Hepatocyte (in vitro differentiated cells): ENCODE measurements around the gene TMIGD3. TPM values are rescaled to one million over a fixed set of nuclear protein-coding genes. Genes with fewer than 3 reads are reported as not detected.

Experiments
- DNase-seq: peaks from one replicate; pipeline ENCODE4 v3.0.0-alpha.2; 2016; ENCODE audit warnings: low spot score
- H2AFZ ChIP-seq: fragments of 200-600 bp; sonication (generic); 2 replicates; pipeline ENCODE4 v1.6.0; 2016; ENCODE audit warnings: antibody characterized with exemption, mild to moderate bottlenecking
- H3K27ac ChIP-seq: fragments of 200-600 bp; sonication (generic); 2 replicates; pipeline ENCODE4 v1.5.1; 2016; ENCODE audit warnings: mild to moderate bottlenecking
- H3K27me3 ChIP-seq: fragments of 200-600 bp; sonication (generic); 2 replicates; pipeline ENCODE4 v1.6.1; 2016
- H3K36me3 ChIP-seq: fragments of 200-600 bp; sonication (generic); replicated peaks from 2 replicates; pipeline ENCODE4 v1.5.1; 2016; ENCODE audit warnings: low read depth; ENCODE audit not compliant: insufficient read depth
- H3K4me1 ChIP-seq: fragments of 200-600 bp; sonication (generic); 2 replicates; pipeline ENCODE4 v1.5.1; 2016; ENCODE audit warnings: mild to moderate bottlenecking, moderate library complexity; ENCODE audit not compliant: insufficient read depth
- H3K4me2 ChIP-seq: fragments of 200-600 bp; sonication (generic); 2 replicates; pipeline ENCODE4 v1.6.0; 2016
- H3K4me3 ChIP-seq: fragments of 200-600 bp; sonication (generic); 2 replicates; pipeline ENCODE4 v1.5.1; 2016; ENCODE audit warnings: mild to moderate bottlenecking
- H3K79me2 ChIP-seq: fragments of 200-600 bp; sonication (generic); 2 replicates; pipeline ENCODE4 v1.6.0; 2017; ENCODE audit warnings: mild to moderate bottlenecking
- H3K9me2 ChIP-seq: fragments of 200-600 bp; sonication (generic); replicated peaks from 2 replicates; pipeline ENCODE4 v1.6.0; 2017; ENCODE audit warnings: mild to moderate bottlenecking; ENCODE audit not compliant: insufficient read depth
- H3K9me3 ChIP-seq: fragments of 200-600 bp; sonication (generic); 2 replicates; pipeline ENCODE4 v1.5.1; 2016; ENCODE audit warnings: low read depth, mild to moderate bottlenecking
- H4K20me1 ChIP-seq: fragments of 200-600 bp; sonication (generic); 2 replicates; pipeline ENCODE4 v1.6.0; 2016; ENCODE audit warnings: mild to moderate bottlenecking; ENCODE audit not compliant: insufficient read depth, poor library complexity, severe bottlenecking
- CTCF ChIP-seq: fragments of 200-600 bp; sonication (generic); IDR thresholded peaks from 2 replicates; pipeline ENCODE4 v1.5.1; 2016; ENCODE audit warnings: antibody characterized with exemption, mild to moderate bottlenecking; ENCODE audit not compliant: poor library complexity
- EZH2 ChIP-seq: fragments of 200-600 bp; sonication (generic); IDR thresholded peaks from 2 replicates; pipeline ENCODE4 v1.6.1; 2016; ENCODE audit warnings: antibody characterized with exemption, mild to moderate bottlenecking, borderline replicate concordance
- EZH2phosphoT487 ChIP-seq: fragments of 200-600 bp; sonication (generic); IDR thresholded peaks from one replicate; pipeline ENCODE4 v1.6.1; 2018; ENCODE audit warnings: antibody characterized with exemption, mild to moderate bottlenecking, low read depth, moderate library complexity; ENCODE audit not compliant: unreplicated experiment, severe bottlenecking
- WGBS: methylation state at CpG from one replicate; pipeline ENCODE4 v1.1.6; 2016; ENCODE audit warnings: low lambda C conversion rate; ENCODE audit errors: missing lambda C conversion rate; 5-methylcytosine and 5-hydroxymethylcytosine counted together
- polyA plus RNA-seq: library from polyadenylated mRNA; unstranded; fragments of >200 nt; fragmentation: Nextera tagmentation; extraction: Ambion mirVana; gene quantifications from 2 replicates; pipeline ENCODE4 v1.2.1, GENCODE V29; 2016
- total RNA-seq: library from RNA; depleted of rRNA; stranded (reverse); fragments of >200 nt; gene quantifications from 2 replicates; pipeline ENCODE4 v1.2.3, GENCODE V29; 2014

TMIGD3 gene
- total and polyA plus RNA-seq, 2 experiments from 2014 or later: 5.2 to 6.5 TPM

- WGBS: 89% methylated on average over 3 of the region's 3 CpGs
- peaks cover 5% of the 10 kb centered on the region for H3K4me1 ChIP-seq
- no peaks in the 10 kb centered on the region for H3K9me2 ChIP-seq
- H3K9me3 ChIP-seq: no peaks in the 10 kb centered on the region
- peaks cover 2% of the 10 kb centered on the region for H4K20me1 ChIP-seq
- H3K79me2 ChIP-seq: peaks cover 49% of the 10 kb centered on the region
- DNase-seq: no peak
- no peak overlapping the region for H3K4me3 ChIP-seq
- H3K27ac ChIP-seq: no peak overlapping the region
- no peaks in the 10 kb centered on the region for H3K36me3 ChIP-seq
- no peak for TF ChIP-seq EZH2phosphoT487
- TF ChIP-seq EZH2: no peak
- no peak for TF ChIP-seq CTCF
- no peaks in the 10 kb centered on the region for H3K27me3 ChIP-seq
- no peak overlapping the region for H3K4me2 ChIP-seq
- H2AFZ ChIP-seq: no peak overlapping the region
These were observed 49.7 kb downstream of the TMIGD3 start for GRCh38 chr1:111453706-111454105.

GRCh38 chr1:111452581-111452980 lies 50.9 kb downstream of the TMIGD3 start:
- TF ChIP-seq EZH2 (no peak), EZH2phosphoT487 (no peak), CTCF (no peak)
- Histone ChIP-seq H3K4me1 (peaks cover 5% of the 10 kb centered on the region), H3K79me2 (peaks cover 61% of the 10 kb centered on the region)

GRCh38 chr1:111450185-111450584 lies 53.2 kb downstream of the TMIGD3 start:
- Histone ChIP-seq H3K4me3 (peak overlapping the region; percentile 45), H3K27ac (peak overlapping the region; percentile 85), H3K79me2 (peaks cover 71% of the 10 kb centered on the region), H3K36me3 (no peaks in the 10 kb centered on the region), H3K9me3 (no peaks in the 10 kb centered on the region), H2AFZ (peak overlapping the region; percentile 54), H3K4me1 (peaks cover 10% of the 10 kb centered on the region), H3K4me2 (peak overlapping the region; percentile 81), H4K20me1 (no peaks in the 10 kb centered on the region), H3K27me3 (no peaks in the 10 kb centered on the region), H3K9me2 (no peaks in the 10 kb centered on the region)
- 63% methylated on average over 3 of the region's 3 CpGs for WGBS
- no peak for TF ChIP-seq EZH2phosphoT487
- no peak for TF ChIP-seq EZH2
- TF ChIP-seq CTCF: no peak
- DNase-seq: no peak

More at GRCh38 chr1:111452581-111452980, 50.9 kb downstream of the TMIGD3 start:
- 90% methylated on average over 3 of the region's 3 CpGs for WGBS
- Histone ChIP-seq H3K36me3 (no peaks in the 10 kb centered on the region), H3K4me3 (no peak overlapping the region), H3K27ac (no peak overlapping the region), H3K4me2 (no peak overlapping the region), H2AFZ (no peak overlapping the region), H3K9me2 (no peaks in the 10 kb centered on the region), H3K9me3 (no peaks in the 10 kb centered on the region), H3K27me3 (no peaks in the 10 kb centered on the region), H4K20me1 (peaks cover 2% of the 10 kb centered on the region)
- DNase-seq: no peak

- Histone ChIP-seq H4K20me1 (no peaks in the 10 kb centered on the region), H3K4me1 (peaks cover 10% of the 10 kb centered on the region), H3K4me3 (peak overlapping the region; percentile 45), H3K9me2 (no peaks in the 10 kb centered on the region), H2AFZ (peak overlapping the region; percentile 54), H3K9me3 (no peaks in the 10 kb centered on the region), H3K27ac (peak overlapping the region; percentile 85), H3K4me2 (peak overlapping the region; percentile 81), H3K79me2 (peaks cover 73% of the 10 kb centered on the region), H3K36me3 (no peaks in the 10 kb centered on the region), H3K27me3 (no peaks in the 10 kb centered on the region)
- 3% methylated on average over 8 of the region's 8 CpGs for WGBS
- TF ChIP-seq CTCF: no peak
- no peak for TF ChIP-seq EZH2
- TF ChIP-seq EZH2phosphoT487: no peak
- DNase-seq: no peak
These were observed 53.8 kb downstream of the TMIGD3 start for GRCh38 chr1:111449703-111450017.
